ENCODE results near the gene LHFPL3.

- TF ChIP-seq CTCF (IDR thresholded peaks at IDR 0.05; ENCODE audit: borderline replicate concordance, extremely low read depth, low read length, poor library complexity, severe bottlenecking) (no peak), EZH2 (IDR thresholded peaks at IDR 0.05; ENCODE audit: borderline replicate concordance, low read depth, low read length, severe bottlenecking) (no peak)
Measured at GRCh38 chr7:104855861-104856260, 527.5 kb downstream of the LHFPL3 start.
